Stimulated activated CD8-positive, alpha-beta memory T cell treated with anti-CD3 and anti-CD28 coated beads, Interleukin-15, amount 100 ng/mL, for 24 hours (primary cell): ENCODE data around the gene CHRND.
"Not testable (repeated sequence)": the region's sequence is repeated elsewhere in the genome, so short reads cannot be mapped to it uniquely, and the experiment has no call there.

ENCODE experiments used
- DNase-seq: peaks from one replicate; pipeline ENCODE4 v3.0.0-alpha.2; 2020; ENCODE audit warnings: low read depth

CHRND gene

DNA sequence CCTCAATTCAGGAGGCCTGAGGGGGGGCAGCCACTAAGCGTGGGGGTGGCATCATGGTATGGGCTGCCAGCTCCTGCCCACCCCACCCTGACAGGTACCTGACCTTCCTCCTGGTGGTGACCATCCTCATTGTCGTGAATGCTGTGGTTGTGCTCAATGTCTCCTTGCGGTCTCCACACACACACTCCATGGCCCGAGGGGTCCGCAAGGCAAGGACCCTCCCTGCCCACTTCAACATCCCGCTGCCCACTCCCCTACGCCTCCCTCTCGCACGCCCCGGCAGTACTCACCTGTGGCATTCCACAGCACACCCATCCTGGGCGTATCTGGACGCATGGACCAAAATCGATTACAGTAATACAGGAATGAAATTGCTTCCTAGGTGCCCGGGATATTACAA lies 17.5 kb downstream of the CHRND start:
- DNase-seq = no peak

DNA sequence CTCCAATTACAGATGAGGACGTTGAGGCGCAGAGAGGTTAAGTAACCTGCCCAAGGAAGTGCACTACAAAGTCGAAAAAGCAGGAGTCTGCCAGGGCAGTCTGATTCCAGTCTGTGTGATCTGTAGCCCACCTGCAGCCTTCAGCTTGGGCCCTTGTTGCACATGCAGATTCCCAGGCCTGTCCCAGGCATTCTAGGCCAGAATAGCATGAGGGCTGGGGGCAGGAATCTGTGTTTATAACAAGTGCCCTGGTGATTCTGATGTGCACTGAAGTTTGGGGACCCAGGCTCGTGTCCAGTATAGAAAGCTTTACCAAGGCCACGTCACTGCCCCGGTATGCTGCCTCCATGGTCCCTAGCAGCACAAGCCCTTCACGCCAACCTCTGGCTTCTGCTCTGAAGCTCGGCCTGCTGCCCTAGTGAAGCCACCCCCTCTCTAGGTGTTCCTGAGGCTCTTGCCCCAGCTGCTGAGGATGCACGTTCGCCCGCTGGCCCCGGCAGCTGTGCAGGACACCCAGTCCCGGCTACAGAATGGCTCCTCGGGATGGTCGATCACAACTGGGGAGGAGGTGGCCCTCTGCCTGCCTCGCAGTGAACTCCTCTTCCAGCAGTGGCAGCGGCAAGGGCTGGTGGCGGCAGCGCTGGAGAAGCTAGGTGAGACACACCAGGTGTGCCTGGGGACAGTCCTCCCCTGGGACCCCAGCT lies 18.1 kb downstream of the CHRND start:
- DNase-seq = no peak

DNA sequence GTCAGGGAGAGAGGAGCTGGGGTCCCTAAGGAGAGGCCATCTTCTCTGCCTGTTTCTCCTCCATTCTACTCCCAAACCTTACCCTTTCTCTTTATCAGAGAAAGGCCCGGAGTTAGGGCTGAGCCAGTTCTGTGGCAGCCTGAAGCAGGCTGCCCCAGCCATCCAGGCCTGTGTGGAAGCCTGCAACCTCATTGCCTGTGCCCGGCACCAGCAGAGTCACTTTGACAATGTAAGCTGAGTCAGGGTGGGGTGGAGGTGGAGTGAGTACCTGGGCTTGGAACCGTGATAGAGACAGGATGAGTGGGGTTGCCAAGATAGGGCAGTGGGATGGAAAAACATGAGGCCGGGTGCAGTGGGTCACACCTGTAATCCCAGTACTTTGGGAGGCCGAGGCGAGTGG lies 18.7 kb downstream of the CHRND start:
- no peak for DNase-seq

DNA sequence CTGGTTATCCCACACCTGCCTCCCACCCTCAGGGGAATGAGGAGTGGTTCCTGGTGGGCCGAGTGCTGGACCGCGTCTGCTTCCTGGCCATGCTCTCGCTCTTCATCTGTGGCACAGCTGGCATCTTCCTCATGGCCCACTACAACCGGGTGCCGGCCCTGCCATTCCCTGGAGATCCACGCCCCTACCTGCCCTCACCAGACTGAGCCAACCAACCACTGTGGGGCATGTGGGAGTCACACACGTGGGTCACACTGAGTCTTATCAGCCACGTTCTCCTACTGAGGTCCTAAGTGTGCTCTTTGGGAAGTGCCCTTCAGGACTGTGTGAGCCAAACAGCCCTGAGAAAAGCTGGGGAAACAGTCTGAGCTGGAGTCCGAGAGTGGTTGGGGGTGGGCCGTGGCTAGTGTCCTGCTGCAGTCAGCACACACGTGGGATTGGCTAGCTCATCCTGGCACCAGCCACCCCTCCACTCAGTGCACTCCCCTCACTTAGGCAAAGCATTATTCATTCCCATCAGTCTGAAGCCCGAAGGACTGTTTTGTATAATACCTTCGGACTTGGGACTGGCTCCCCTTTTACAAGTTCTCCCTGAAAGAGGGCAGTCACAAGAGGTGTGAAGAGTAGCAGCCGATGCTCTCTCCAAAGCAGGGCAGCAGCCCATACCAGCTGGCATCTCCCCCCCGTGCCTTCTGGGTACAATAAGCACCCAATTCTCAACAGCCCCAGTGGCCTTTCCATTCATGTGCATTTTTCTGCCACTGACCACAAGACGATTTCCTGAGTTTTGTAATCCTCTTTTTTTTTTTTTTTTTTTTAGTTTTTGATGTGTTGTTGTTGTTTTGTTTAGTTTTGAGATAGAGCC lies 19.8 kb downstream of the CHRND start:
- DNase-seq = no peak

DNA sequence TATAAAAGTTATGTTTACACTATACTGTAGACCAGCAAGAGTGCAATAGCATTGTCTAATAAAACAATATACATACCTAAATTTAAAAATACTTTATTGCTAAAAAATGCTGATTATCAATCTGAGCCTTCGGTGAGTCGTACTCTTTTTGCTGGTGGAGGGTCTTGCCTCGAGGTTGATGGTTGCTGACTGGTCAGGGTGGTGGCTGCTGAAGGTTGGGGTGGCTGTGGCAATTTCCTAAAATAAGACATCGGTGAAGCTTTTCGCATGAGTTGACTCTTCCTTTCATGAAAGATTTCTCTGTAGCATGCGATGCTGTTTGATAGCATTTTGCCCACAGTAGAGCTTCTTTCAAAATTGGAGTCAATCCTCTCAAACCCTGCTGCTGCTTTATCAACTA lies 22.0 kb downstream of the CHRND start:
- no peak for DNase-seq

DNA sequence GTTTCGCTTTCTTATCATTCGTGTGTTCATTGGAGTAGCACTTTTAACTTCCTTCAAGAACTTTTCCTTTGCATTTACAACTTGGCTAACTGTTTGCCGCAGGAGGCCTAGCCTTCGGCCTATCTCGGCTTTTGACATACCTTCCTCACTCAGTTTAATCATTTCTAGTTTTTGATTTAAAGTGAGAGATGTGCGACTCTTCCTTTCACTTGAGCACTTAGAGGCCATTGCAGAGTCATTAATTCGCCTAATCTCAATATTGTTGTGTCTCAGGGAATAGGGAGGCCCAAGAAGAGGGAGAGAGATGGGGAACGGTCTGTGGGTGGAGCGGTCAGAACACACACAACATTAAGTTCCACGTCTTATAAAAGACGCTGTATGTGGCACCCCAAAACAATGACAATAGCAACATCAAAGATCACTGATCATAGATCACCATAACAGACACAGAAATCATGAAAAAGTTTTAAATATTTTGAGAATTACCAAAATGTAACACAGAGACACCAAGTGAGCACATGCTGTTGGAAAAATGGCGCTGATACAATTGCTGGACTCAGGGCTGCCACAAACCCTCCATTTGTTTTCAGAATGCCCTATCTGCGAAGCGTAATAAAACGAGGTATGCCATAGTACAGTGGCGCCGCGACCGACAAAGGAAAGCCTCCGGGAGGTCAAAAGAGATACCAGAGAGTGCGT lies 23.8 kb downstream of the CHRND start:
- DNase-seq = no peak

DNA sequence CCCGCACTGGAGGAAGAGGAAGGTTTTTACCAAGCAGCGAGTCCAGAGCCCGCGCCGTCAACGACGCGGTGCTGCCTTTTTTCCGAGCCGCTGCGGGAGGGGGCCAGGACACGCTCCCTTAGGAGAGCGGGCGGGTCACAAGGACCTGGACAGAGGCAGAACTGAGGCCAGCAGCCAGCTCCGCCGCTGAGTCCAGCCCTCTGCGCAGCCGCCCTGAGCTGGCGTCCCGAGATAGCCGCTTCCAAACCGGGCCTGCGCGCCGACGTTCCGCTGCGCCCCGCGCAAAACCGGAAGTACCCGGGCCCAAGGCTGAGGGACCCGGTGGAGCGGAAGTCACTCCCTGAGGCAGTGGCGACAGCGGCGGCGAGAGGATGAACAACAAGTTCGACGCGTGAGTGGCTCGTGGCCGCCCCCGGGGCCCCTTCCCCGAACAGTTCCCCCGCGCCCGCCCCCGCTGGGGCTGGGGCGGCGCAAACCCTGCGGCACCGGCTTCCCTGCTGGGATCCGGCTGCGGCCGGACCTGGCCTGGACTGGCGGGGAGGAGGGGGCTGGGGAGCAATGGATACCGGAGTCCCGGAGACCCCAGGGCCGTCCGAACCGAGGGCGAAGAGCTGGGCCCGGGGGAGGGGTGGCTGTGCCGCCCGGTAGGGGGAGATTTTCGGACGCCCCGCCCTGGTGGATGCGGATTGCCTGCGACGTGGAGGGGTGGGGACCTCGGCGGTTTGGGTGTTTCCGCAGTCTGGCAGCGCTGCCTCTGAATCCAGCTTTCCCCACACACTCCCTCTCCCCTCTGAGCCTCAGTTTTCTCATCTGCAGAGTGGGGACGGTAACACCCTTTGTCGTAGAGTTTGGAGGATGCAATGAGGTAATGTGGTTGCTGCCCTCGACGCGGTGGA lies 24.6 kb downstream of the CHRND start, which contains the start of the genes EIF4E2 and TIGD1:
TSS of gene EIF4E2 (plus strand) at position 336 of the 896 bp plus-strand sequence. CDS start at position 372, 36 bp downstream.
TSS of gene TIGD1 (minus strand) at position 204 of the 896 bp plus-strand sequence. CDS start 675 bp downstream, outside the sequence.
- DNase-seq = peak; percentile 76

DNA sequence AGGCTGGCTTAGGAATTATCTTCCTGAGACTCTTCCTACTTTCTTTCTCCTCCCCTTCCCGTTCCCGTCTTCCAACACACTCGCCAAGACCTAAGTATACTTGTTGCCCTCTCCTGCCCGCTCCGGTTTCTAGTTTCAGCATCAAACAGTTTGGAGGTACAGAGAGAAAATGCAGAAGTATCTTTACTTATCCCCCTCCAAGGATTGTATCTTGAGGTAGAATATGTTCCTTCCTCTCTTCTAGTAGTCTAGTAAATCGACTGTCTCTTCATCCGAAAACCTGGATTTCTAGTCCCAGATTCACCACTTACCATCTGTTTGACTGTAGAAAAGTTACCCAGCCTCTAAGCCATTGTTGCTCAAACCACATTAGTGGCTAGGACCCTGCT lies 25.3 kb downstream of the CHRND start:
- no peak for DNase-seq

DNA sequence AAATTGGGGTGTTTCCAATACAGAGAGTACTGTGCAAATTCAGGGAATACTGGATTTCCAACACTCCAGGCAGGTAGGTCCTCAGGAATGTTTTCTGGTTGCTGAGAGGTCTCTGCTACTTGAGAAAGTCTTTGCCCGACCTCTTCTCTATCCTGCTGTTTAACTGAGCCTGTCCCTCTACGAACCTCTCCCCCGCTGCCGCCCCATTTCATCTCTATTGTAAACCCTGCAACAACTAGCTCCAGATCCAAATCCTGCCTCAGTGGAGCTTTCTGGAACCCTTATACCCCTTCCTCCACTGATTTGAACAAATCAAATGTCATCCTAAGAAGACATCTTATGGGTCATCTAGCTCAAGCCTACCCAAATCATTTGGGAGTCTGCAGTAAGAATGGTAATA lies 25.8 kb downstream of the CHRND start:
- DNase-seq = no peak

DNA sequence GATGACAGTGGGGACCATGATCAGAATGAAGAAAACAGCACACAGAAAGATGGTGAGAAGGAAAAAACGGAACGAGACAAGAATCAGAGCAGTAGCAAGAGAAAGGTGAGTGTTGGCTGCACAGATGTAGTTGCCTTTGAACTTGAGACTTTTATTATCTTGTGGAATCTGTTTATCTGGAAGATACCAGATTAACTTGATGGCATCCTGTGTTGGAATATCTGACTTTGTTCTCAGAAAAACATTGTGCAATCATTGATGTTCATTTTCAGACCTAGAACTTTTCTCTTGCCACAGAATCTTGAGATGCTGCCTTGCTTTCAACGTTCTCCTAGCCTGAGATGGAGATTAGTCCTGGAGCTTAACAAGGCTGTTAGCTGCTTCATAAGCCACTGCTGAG lies 30.5 kb downstream of the CHRND start:
- DNase-seq = no peak

DNA sequence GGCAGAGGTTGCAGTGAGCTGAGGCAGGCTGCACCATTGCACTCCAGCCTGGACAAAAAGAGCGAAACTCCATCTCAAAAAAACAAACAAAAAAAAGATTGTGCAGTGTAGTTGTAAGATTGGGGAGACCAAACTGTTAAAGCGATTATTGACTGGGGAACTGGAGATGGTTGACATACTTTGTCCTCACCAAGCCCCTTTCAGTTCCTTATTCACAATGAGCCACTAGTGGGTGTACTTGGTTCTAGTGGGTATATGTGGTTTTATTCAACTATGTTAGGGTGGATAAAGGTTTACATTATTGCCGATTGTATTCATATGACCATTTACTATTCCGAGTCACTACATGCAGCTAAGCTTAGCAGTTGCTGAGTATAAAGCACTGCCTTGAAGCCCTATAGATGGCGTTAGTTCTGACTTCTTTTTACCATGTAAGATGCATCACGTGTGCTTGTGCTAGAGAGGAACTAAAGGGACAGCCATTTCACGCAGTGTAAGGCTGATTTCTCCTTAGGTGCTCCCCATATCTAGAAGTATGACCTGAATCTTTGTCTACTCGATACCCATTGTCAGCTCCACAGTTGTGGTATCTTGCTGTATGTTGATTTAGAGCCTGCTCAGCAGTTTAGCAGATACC lies 36.7 kb downstream of the CHRND start:
- no peak for DNase-seq

DNA sequence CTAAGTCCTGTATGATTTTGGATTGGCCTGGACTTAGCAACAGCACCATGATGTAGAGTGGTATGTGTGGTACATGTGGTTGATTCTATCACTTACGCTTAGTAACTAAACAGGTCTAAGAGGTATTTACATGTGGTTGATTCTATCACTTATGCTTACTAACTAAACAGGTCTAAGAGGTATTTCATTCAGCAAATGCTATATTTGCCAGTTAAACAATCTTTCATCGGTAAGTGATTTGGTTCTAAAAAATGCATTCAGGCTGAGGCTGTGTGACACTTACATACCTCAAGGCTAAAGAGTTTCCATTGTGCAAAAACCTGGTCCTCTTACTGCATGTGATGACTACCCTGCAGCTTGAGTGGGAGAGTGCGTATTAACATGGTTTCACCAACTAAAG lies 37.6 kb downstream of the CHRND start:
- no peak for DNase-seq

DNA sequence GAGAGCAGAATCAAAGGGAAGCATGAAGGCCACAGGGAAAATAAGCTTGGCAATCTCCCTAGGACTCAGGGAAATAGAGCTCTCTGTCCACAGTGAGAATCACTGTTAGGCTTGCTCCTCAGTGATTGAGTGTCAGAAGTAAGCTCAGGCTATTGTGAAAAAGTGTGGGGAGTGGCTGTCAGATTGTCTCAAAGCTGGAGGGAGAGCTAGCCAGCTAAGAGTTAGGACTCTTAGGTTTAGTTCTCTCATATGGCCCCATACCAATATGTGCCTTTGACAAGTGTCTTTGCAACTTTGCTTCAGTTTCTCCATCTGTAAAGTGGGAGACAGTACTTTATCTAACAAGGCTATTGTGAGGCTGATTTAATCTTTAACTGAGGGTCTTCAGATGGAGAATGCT lies 41.8 kb downstream of the CHRND start:
- DNase-seq = no peak

DNA sequence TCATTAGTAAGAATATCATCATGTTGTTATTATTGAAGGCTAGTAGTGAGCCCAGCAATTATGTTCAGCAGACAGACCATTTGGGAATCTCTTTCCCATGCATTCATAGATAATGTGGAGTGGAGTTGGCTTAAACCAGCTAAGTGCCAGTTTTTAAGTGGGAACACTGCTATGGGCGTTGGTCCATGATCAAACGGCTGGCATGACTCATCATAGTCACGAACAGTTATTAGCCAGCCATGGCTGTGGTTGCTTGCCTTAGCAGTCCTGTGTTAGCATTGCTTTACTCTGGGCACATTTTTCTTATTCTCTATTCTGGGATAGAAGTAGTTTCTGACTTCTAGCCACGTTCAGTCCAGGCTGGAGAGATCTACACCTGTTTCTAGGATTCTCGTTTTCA lies 42.2 kb downstream of the CHRND start:
- no peak for DNase-seq

DNA sequence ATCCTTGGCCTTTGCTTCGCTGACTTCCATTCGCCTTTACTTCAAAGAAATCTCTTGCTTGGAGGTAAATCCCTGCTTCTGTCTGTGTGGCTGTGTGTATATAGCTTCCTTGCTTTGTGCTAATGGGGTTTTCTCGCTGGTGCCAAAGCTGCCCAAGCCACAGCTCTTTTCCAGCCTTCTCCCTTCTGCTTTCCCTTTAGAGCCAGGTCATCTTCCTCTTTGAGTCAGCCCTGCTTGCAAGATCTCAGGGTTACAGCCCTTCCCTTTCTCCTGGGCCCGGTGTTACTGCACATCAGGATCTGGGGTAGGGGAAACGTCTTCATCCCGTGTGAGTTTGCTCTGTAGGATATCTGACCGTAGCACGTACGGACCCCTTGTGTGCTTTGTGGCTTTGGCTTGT lies 43.6 kb downstream of the CHRND start:
- no peak for DNase-seq

DNA sequence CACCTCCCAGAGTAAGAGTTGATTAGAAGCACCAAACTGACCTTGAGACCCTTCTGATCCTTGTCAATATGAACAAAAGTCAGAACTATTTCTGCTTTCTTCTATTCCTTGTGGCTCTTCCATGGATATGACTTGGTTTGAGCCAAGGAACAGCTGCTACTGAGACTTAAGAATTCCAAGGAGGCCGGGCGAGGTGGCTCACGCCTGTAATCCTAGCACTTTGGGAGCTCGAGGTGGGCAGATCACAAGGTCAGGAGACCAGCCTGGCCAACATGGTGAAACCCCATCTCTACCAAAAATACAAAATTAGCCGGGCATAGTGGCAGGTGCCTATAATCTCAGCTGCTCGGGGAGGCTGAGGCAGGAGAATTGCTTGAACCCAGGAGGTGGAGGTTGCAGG lies 44.5 kb downstream of the CHRND start:
- not testable (repeated sequence) for DNase-seq

DNA sequence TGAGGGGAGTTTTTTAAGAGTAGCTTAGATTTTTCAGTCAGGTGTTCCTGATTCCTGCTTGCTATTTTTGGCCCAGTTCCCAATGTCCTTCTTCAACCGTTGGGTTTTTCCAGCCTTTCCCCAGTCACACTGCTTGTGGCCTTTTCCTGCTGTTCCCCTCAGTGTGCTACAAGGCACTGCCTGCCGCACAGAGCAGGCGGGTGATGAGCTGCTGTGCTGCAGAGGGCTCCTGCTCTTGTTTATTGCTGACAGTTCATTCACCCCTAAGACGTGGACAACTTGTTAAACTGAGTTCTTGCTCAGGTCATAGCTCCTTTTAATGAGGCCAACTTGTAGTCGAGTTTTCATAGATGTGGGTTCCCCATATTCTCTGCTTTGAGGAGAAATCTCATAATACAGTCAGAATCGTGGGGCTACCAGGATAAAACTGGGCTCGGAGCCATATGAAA lies 45.1 kb downstream of the CHRND start:
- no peak for DNase-seq

DNA sequence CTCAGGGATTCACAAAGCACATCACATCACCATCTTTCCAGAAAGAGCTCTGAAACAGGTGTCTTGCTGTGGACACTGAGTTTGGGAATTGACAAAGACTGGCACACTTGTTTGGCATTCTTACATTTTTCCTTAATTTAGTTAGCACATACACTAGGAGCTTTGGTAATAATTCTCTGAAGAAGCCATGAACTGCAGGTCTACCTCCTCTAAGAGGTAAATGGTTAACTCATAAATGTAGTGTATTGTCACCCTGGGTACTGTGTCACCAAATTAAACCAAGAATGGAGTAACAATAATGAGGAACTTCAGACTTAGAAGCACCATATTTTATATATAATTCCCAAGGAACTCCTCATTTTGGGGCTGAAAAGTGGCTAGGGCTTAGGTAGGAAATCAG lies 47.1 kb downstream of the CHRND start:
- no peak for DNase-seq

DNA sequence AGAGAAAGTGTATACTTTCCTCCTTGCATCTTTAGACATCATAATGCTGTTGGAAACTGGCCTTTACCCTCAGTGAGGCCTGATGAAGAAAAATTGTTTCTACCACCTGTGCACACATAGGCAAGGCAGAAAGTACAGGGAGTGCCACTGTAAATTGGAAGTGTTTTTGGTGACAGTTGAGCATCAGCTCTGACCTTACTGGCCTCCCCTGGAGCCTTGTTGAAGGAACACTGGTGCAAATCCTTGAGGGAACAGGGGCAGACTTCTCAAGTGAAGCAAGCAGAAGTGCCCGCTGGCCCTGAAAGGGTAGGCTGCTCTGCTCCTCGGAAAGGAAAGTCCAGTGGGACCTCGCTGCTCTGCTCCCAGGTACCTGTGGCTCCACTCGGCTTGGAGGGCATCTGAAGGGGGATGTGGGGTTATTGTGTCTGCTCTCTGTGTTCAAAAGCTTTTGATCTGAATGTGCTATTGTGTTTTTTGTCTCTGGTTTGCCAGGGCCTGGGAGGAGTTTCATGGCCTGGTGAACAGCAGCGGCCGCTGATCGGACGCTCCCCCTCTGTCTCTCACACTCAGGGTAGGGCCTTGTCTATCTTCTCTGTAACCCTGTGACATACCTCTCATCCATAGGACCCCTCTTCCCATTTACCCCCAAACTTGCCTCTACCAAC lies 47.9 kb downstream of the CHRND start:
- DNase-seq = no peak

DNA sequence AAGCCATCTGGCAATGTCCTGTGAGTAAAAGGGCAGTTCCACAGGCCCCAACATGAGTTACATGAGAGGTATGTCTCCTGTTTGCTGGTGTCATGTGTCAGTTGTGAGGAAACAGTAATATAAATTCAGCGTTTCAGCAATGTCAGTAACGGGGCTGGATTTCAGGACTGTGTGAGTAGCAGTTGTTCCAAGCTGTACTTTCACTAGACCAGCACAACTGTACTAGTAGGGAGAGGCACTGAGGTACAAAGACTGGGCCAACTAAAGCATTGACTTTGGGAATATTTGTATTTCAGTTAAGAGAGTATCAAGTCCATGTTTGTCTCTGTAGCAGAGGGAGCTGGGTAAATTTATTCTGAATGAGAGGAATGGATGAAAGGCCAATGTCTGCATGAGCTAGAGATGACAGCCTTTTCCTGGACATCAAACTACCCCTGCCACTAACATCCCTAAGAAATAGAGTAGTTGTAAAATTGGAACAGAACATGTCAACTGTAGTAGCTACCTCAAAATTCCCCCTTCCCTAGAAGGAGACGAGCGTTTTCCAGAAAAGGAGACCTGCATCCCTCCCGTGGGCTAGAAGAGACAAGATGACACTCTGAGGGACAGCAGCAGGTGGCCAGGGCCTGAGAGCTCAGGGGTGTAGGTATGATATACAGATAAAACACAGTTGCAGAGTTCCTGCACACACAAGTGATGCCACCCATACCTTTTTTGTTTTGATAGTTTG lies 48.9 kb downstream of the CHRND start:
- no peak for DNase-seq
